Cortex of kidney (tissue), 1 donor: ENCODE data around the gene CD74.
"Not testable (repeated sequence)": the region's sequence is repeated elsewhere in the genome, so short reads cannot be mapped to it uniquely, and the experiment has no call there.

Source experiments
- DNase-seq: peaks from one replicate; lab custom pipeline; 2025; lab: John Stamatoyannopoulos, UW

CD74 gene

DNA sequence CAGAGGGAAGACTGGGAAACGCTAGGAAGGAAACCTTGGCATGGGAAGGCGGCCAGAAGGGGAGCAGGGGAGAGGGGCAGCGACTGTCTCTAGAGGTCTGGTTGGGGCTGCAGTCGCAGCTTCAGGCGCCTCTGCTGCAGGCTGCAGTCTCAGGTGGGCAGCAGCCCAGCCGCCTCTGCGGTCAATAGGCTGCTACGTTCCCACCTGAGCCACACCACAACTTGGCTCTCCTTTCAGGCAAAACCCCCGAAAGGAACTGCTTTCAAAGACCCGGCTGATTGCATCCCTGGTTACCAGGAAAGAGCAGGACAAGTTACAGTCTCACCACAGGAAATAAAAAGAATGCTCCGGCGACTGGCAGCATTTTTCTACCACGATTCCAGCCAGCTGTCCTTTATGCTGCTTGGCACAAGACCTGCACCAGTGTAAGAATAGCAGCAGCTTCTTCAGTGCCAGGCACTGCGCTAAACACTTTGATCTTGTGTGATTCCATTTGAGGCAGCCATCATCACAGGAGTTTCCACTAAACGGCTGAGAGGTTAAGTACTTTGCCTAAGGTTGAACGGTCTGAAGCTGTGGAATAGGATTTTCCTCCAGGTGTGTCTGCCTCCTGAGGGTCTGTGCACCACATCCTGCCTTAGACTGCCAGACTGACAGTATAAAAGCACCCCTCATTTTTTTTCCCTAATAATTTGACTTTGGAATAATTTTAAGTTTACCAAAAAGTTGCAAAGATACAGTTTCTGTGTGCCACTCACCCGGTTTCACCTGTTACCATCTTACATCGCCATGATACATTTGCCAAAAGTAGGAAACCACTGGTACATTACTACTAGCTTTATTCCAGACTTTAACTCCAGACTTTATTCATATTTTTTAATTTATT is 29.3 kb upstream of the CD74 start:
- no peak for DNase-seq

DNA sequence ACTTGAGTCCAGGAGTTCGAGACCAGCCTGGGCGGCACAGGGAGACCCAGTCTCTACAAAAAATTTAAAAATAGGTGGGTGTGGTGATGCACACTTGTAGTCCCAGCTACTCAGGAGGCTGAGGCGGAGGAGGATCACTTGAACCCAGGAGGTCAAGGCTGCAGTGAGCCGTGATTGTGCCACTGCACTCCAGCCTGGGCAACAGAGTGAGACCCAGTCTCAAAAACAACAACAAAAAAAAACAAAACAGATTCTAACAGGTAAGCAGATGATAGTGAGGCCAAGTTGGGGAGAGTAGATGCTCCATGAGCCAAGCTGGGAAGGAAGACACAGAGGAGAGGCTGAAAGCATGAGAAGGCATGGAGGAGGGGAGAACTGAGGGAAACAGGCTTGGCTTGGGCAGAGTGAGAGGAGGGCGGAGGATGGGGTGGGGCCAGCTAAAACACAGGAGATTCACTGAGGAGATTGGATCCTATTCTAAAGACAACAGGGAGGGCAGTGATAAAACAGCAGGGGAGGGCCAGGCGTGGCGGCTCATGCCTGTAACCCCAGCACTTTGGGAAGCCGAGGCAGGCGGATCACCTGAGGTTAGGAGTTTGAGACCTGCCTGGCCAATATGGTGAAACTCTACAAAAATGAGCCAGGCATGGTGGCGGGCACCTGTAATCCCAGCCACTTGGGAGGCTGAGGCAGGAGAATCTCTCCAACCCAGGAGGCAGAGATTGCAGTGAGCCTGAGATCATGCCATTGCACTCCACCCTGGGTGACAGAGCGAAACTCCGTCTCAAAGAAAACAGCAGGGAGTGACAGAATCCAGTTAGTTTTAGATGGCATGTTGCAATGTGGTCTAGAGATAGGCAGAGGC is 28.5 kb upstream of the CD74 start:
- DNase-seq, result no peak

- no peak for DNase-seq
Observed at GRCh38 chr5:150438873-150439546, 26.3 kb upstream of the CD74 start.

DNA sequence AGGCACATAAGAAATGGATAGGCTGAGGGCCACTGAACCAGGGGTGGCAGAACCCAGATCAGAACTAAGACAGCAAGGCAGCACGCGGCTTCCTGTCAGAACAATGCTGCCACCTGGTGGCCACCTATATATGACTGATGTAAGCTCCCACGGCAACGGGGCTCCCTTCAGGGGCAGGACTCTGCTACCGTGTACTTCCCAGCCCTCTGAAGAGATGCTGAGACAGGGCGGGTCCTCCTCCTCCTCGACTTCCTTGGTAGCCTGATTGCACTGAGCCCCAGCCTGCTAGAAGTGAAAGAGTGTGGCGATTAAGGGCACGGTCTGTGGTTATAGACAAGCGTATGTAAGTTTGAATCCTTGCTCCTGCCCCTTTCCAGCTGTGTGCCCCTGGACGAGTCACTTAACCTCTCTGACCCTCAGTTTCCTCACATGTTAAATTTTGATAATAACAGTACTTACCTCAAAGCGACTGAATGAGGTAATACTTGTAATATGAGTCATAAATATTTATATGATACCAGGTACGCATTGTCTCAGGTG is 23.5 kb upstream of the CD74 start:
- DNase-seq, result no peak

DNA sequence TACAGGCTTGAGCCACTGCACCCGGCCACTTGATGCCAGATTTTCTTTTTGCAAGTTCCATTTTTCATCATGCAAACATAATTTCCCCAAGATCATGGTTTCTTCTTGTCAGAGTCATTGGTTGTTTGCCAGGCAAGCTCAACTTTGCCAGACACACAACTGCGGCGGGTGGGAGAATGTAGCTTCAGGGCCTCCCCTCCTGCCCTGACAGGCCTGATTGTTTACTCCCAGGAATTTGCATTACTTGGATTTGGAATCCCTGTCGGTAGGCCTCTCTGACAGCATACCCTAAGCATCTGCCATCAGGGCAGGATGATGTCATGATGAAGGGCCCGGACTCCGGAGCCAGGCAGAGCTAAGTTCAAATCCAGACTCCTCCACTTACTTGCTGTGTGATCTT is 21.8 kb upstream of the CD74 start:
- no peak for DNase-seq

- no peak for DNase-seq
Observed at GRCh38 chr5:150431574-150431973, 18.9 kb upstream of the CD74 start.

DNA sequence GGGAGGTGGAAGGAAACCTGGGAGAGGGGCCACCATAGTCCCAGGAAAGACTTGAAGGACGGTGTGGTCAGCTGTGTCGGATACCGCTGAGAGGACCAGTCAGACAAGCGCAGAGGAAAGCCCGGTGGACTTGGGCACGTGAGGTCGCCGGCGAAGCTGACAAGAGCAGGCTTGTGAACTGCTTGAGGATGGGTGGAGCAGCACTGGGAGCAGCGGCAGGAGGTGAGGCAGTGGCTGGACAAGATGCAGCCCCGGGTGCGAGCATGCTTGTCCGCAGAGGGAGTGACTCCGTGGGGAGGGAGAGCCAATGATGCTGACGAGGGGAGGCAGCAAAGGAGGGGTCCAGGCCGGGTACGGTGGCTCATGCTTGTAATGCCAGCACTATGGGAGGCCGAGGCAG is 18.3 kb upstream of the CD74 start:
- DNase-seq, result no peak

DNA sequence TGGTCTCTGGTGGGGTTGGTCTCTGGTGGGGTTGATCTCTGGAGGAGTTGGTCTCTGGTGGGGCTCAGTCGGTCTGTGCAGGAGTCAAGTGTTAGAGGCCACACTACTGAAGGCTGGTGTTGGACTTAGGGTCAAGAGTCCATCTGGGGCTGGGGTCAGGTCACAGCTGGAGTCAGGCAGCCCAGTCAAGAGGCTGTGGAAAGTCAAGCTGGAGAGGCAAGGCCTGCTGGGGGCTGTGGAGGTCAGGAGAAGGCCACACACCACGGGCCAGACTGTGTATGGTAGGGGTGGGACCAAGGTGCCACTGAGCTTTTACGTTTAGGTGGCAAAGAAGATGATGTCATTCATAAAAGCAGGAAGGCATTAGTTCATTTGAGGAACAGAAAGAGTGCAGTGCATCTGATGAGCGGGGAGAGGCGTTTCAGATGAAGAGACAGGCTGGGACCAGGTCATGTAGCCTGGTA is 16.7 kb upstream of the CD74 start:
- no peak for DNase-seq

DNA sequence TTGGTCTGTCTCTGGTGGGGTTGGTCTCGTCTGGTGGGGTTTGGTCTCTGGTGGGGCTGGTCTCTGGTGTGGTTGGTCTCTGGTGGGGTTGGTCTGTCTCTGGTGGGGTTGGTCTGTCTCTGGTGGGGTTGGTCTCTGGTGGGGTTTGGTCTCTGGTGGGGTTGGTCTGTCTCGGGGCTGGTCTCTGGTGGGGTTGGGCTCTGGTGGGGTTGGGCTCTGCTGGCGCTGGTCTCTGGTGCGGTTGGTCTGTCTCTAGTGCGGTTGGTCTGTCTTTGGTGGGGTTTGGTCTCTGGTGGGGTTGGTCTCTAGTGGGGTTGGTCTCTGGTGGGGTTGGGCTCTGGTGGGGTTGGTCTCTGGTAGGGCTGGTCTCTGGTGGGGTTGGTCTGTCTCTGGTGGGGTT is 16.3 kb upstream of the CD74 start:
- no peak for DNase-seq

DNA sequence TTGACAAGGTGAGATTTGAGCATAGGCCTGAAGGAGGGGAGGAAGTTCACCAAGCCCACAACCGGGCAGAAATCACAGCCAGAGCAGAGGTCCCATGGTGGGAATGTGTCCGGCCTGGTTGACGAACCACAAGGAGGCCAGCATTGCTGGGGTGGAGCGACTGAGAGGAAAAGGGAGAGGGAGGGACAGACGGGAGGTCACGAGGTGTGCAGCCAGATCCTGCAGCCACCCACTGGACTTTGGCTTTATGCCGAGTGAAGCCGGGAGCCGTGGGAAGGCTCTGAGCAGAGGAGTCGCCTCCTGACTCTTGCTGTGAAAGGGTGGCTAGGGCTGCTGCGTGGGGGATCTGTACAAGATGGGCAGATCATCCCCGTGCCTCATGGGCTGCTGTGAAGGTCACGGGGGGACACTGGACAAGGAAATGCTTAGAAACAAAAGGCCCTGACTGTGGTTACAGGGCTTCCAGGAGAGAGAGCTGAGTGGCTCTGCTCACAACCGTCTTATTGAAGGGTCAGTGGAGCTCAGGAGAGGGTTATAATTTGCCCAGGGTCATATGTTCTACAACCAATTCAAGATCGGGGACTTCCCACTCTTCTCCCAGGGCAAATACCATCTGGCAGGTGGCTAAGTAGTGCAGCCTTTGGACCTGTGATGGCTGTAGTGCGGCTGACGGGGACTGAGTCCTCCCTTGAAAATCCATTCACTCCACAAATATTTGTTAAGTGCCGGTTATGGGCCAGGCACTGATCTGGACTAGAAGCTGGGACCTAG is 15.6 kb upstream of the CD74 start:
- DNase-seq, result no peak

DNA sequence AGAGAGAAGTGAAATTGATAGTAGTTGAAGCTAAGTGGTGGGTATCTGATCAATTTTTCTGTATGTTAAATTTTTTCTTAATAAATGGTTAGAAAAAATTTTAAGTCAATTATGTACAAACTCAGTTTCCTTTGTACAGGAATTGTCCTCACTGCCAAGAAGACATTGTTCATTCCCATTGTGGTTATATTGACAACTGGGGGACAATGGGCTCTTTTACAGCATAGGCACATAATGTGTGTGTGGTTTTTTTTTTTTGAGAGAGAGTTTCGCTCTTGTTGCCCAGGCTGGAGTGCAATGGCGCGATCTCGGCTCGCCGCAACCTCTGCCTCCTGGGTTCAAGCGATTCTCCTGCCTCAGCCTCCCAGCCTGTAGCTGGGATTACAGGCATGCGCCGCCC is 13.5 kb upstream of the CD74 start:
- not testable (repeated sequence) for DNase-seq

DNA sequence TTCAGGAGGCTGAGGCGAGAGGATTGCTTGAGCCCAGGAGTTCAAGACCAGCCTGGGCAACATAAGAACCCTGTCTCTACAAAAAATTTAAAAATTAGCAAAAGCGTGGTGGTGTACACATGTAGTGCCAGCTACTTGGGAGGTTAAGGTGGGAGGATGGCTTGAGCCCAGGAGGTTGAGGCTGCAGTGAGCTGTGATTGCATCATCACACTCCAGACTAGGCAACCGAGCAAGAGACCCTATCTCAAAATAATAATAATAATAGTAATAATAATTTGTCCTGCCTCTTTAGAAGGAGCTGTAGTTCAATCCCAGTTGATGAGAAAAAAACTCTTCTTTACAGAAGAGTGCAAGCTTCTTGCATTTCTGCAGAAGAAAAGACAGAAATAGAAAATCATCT is 10.0 kb upstream of the CD74 start:
- DNase-seq, result no peak

- no peak for DNase-seq
Observed at GRCh38 chr5:150422075-150422474, 9.4 kb upstream of the CD74 start.

DNA sequence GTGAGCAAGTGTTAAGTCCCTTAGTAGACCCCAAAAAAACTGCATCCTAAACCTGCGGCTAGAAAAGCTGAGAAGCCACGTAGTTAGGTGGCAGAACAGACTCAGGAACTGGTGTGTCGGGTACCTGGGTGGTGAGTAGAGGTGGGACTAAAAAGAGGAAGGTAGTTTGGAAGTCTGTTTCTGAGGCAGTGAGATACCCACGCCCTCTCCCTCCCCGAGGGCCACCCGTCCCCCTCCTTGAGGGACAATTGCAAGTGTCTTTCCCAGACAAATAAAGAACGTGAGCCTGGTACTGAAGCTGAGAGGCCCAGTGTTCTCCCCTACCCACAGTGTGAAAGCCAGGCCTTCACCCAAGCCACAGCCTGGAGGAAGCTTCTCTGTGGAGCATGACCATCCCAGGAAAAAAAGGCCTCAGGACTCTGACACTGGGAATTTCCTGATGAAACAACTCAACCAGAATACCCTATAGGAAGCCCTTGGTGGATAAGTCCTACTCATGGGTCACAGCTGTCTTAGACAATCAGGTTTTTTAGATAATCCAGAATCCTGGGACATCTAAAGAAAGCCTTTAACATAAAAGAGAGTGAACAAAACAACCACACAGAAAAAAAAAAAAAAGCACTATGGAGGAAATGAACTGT is 7.0 kb upstream of the CD74 start:
- no peak for DNase-seq

DNA sequence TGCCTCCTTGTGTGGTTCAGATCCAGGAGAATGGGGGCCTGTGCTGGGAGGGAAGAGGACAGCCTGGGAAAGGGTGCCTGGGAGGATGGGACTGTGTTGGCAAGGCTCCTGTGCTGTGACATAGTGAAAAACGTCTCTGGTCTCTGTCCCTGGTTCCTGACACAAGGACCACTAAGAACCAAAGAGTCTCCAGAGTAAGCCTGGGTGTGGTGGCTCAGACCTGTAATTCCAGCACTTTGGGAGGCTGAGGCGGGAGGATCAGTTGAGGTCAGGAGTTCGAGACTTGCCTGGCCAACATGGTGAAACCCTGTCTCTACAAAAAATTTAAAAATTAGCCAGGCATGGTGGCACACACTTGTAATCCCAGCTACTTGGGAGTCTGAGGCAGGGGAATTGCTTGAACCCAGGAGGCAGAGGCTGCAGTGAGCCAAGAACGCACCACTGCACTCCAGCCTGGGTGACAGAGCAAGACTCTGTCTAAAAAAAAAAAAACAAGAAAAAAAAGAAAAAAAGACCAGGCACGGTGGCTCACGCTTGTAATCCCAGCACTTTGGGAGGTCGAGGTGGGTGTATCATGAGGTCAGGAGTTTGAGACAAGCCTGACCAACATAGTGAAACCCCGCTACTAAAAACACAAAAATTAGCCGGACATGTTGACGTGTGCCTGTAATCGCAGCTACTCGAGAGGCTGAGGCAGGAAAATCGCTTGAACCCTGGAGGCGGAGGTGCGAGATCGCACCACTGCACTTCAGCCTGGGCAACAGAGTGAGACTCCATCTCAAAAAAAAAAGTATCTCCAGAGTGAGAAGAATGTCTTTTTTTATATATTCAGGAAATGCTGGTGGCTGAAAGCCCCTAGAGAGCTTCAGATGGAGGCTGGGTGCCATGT is 1.4 kb upstream of the CD74 start:
- DNase-seq, result not testable (repeated sequence)

DNA sequence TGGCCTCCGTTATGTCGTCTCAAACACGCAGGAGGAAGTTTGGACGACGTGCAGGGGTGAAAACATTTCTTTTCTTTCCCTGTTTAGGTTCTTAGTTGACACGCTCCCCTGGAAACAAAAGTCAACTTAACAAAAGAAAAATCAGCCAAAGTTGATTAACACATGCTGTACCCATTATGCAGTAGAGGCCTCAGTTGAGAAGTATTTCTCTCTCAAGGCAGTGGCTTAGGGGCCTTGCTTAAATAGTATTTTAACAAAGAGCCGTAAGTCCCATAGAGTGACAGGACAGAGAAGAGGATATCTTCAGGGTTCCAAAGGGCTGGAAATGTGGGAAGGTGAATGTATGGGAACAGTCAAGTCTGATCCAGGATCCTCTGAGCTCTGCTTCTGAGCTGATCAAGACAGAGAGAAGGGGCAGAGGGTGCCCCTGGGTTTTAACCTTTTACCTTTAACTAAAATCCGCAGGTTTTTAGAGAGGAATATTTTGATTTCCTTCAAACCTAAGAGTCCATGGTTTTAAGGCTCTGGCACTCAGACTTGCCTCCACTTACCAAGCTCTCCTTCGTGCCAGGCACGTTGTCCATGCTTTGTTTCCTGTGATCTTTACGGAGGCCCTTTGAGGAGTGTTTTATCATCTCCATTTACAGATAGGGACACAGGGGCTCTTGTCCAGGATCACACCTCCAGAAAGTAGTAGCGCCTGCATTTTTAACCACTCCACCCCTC is 629 bp upstream of the CD74 start:
- DNase-seq, result no peak

DNA sequence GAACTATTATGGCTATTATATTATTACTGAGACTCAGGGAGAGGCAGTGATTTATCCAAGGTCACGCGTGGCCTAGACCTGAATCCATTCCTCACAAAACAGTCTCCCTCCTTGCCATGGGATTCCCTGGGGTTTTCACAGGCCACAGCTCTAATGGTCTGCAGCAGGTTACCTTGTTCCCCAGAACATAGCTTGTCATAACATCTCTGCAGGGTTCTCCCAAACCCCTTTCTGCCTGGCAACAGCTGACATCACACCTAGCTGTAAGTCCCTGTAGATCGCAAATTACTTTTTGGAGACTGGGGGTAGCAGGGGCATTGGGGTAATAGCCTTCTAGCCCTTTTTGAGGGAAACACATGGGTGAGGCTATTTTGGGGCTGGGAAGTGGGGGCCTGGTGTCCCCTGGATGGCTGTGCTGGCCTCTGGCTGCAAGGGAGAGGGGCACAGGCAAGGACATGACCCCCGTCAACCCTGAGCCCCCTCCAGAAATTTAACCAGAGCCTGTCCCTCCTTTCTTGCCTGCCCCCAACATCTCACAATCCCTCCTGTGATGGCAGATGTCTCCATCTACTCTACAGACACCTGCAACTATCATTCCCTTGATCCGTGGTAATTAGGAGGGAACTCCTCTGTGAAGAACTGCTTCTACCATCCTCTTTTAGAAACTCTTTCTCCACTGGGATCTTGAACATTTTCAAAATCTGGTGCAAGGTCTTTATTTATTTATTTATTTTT is 1.3 kb downstream of the CD74 start:
- no peak for DNase-seq

DNA sequence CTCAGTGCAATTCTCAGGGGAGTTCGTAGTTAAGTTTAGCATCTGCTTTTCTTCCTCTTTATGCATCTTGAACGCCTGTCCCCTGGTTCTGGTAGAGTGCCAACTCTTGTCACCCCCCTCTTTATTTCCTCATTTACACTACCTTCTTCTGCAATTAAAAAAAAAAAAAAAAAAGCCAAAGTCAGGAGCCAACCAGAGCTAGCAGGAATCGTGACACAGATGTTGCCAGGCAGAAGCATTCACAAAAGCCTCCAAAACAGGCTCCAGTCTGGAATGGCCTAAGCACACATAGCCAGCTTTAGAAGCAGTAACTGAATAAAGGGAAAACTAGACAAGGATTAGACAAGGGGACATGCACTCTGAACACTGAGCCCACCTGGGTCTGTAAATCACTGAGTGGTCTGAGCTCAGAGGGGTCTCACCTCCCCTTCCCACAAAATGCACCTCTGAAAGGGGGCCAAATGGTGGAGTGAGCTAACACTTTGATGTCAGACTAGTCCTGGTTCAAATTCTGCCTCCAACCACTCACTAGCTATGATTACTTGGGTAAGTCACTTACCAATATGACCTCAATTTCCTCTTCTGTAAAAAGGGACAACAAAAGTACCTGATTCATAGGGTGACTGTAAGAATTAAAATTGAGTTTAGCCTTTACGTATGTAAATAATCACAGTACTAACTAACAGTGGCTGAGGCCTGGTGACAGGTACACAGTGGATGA is 2.0 kb downstream of the CD74 start:
- no peak for DNase-seq
